ENCODE data around the gene HS3ST5.
"Not testable (repeated sequence)": the region's sequence is repeated elsewhere in the genome, so short reads cannot be mapped to it uniquely, and the experiment has no call there.

HS3ST5 gene

GRCh38 chr6:114075777-114076176 is 267.0 kb downstream of the HS3ST5 start:
- DNase-seq: no peak
- in situ Hi-C loops (cut with MboI; ENCODE audit: low pct_unique_long_range_greater_than_20kb, low sequenced_read_pairs): no loop called here

GRCh38 chr6:114075300-114075699 is 267.5 kb downstream of the HS3ST5 start:
- no peak for DNase-seq
- in situ Hi-C loops (cut with MboI; ENCODE audit: low pct_unique_long_range_greater_than_20kb, low sequenced_read_pairs): no loop called here

- in situ Hi-C loops (cut with MboI; ENCODE audit: low pct_unique_long_range_greater_than_20kb, low sequenced_read_pairs): no loop called here
- no peak for DNase-seq
Measured at GRCh38 chr6:114068771-114069170, 274.1 kb downstream of the HS3ST5 start.

- no peak for DNase-seq
- in situ Hi-C loops (cut with MboI; ENCODE audit: low pct_unique_long_range_greater_than_20kb, low sequenced_read_pairs): no loop called here
Measured at GRCh38 chr6:114068116-114068515, 274.7 kb downstream of the HS3ST5 start.

GRCh38 chr6:114064862-114065261 is 278.0 kb downstream of the HS3ST5 start:
- no peak for DNase-seq
- in situ Hi-C loops (cut with MboI; ENCODE audit: low pct_unique_long_range_greater_than_20kb, low sequenced_read_pairs): no loop called here

- DNase-seq: no peak
- in situ Hi-C loops (cut with MboI; ENCODE audit: low pct_unique_long_range_greater_than_20kb, low sequenced_read_pairs): no loop called here
Measured at GRCh38 chr6:114063956-114064355, 278.9 kb downstream of the HS3ST5 start.

GRCh38 chr6:114062199-114062598 is 280.6 kb downstream of the HS3ST5 start:
- in situ Hi-C loops (cut with MboI; ENCODE audit: low pct_unique_long_range_greater_than_20kb, low sequenced_read_pairs): no loop called here
- no peak for DNase-seq

GRCh38 chr6:114061741-114062140 is 281.1 kb downstream of the HS3ST5 start:
- in situ Hi-C loops (cut with MboI; ENCODE audit: low pct_unique_long_range_greater_than_20kb, low sequenced_read_pairs): no loop called here

GRCh38 chr6:114061116-114061515 is 281.7 kb downstream of the HS3ST5 start:
- DNase-seq: no peak
- in situ Hi-C loops (cut with MboI; ENCODE audit: low pct_unique_long_range_greater_than_20kb, low sequenced_read_pairs): no loop called here

More at GRCh38 chr6:114061741-114062140, 281.1 kb downstream of the HS3ST5 start:
- no peak for DNase-seq

- no peak for DNase-seq
- in situ Hi-C loops (cut with MboI; ENCODE audit: low pct_unique_long_range_greater_than_20kb, low sequenced_read_pairs): no loop called here
Measured at GRCh38 chr6:114058435-114058834, 284.4 kb downstream of the HS3ST5 start.

GRCh38 chr6:114055763-114056162 is 287.1 kb downstream of the HS3ST5 start:
- in situ Hi-C loops (cut with MboI; ENCODE audit: low pct_unique_long_range_greater_than_20kb, low sequenced_read_pairs): no loop called here
- DNase-seq: no peak

GRCh38 chr6:114055349-114055748 is 287.5 kb downstream of the HS3ST5 start:
- no peak for DNase-seq
- in situ Hi-C loops (cut with MboI; ENCODE audit: low pct_unique_long_range_greater_than_20kb, low sequenced_read_pairs): no loop called here

GRCh38 chr6:114053791-114054190 is 289.0 kb downstream of the HS3ST5 start:
- in situ Hi-C loops (cut with MboI; ENCODE audit: low pct_unique_long_range_greater_than_20kb, low sequenced_read_pairs): no loop called here
- DNase-seq: no peak

GRCh38 chr6:114052141-114052540 is 290.7 kb downstream of the HS3ST5 start:
- in situ Hi-C loops (cut with MboI; ENCODE audit: low pct_unique_long_range_greater_than_20kb, low sequenced_read_pairs): no loop called here
- no peak for DNase-seq

- DNase-seq: no peak
- in situ Hi-C loops (cut with MboI; ENCODE audit: low pct_unique_long_range_greater_than_20kb, low sequenced_read_pairs): no loop called here
Measured at GRCh38 chr6:114051031-114051430, 291.8 kb downstream of the HS3ST5 start.

GRCh38 chr6:114049367-114049966 is 293.4 kb downstream of the HS3ST5 start:
- DNase-seq: no peak
- in situ Hi-C loops (cut with MboI; ENCODE audit: low pct_unique_long_range_greater_than_20kb, low sequenced_read_pairs): no loop called here

GRCh38 chr6:114044566-114044965 is 298.3 kb downstream of the HS3ST5 start:
- in situ Hi-C loops (cut with MboI; ENCODE audit: low pct_unique_long_range_greater_than_20kb, low sequenced_read_pairs); DNase-seq: not testable (repeated sequence)

GRCh38 chr6:114042267-114043016 is 300.4 kb downstream of the HS3ST5 start:
- no peak for DNase-seq
- in situ Hi-C loops (cut with MboI; ENCODE audit: low pct_unique_long_range_greater_than_20kb, low sequenced_read_pairs): no loop called here

GRCh38 chr6:114040871-114041270 is 302.0 kb downstream of the HS3ST5 start:
- in situ Hi-C loops (cut with MboI; ENCODE audit: low pct_unique_long_range_greater_than_20kb, low sequenced_read_pairs): no loop called here
- no peak for DNase-seq

GRCh38 chr6:114039841-114040240 is 303.0 kb downstream of the HS3ST5 start:
- DNase-seq: no peak

GRCh38 chr6:114033606-114034005 is 309.2 kb downstream of the HS3ST5 start:
- DNase-seq: no peak
- in situ Hi-C loops (cut with MboI; ENCODE audit: low pct_unique_long_range_greater_than_20kb, low sequenced_read_pairs): no loop called here

More at GRCh38 chr6:114039841-114040240, 303.0 kb downstream of the HS3ST5 start:
- in situ Hi-C loops (cut with MboI; ENCODE audit: low pct_unique_long_range_greater_than_20kb, low sequenced_read_pairs): no loop called here

All from KBM-7 (cell line).